GM19463 (cell line): Measurements from ENCODE around the gene KLHL28.

Experiments
- ATAC-seq: cut with Tn5 transposase; IDR thresholded peaks from one replicate; pipeline ENCODE4 v1.9.1; 2021; ENCODE audit warnings: mild to moderate bottlenecking, moderate library complexity; ENCODE audit not compliant: unreplicated experiment

The KLHL28 gene

GRCh38 chr14:44961151-44961553, 595 bp downstream of the KLHL28 start:
- peak; percentile 15 for ATAC-seq

- no peak for ATAC-seq
Measured at GRCh38 chr14:44960646-44961045, 1.1 kb downstream of the KLHL28 start.

GRCh38 chr14:44960146-44960545, 1.6 kb downstream of the KLHL28 start:
- ATAC-seq, result no peak

GRCh38 chr14:44959538-44959937, 2.2 kb downstream of the KLHL28 start:
- ATAC-seq, result no peak

GRCh38 chr14:44956866-44957265, 4.9 kb downstream of the KLHL28 start:
- ATAC-seq, result no peak

- ATAC-seq, result no peak
Measured at GRCh38 chr14:44955528-44955927, 6.2 kb downstream of the KLHL28 start.

GRCh38 chr14:44954750-44955149, 7.0 kb downstream of the KLHL28 start:
- no peak for ATAC-seq

GRCh38 chr14:44952391-44953110, 9.2 kb downstream of the KLHL28 start:
- no peak for ATAC-seq

- no peak for ATAC-seq
Measured at GRCh38 chr14:44951051-44951450, 10.7 kb downstream of the KLHL28 start.

GRCh38 chr14:44945264-44945663, 16.5 kb downstream of the KLHL28 start:
- no peak for ATAC-seq

GRCh38 chr14:44944107-44944506, 17.6 kb downstream of the KLHL28 start:
- ATAC-seq, result no peak

- ATAC-seq, result no peak
Measured at GRCh38 chr14:44942436-44942835, 19.3 kb downstream of the KLHL28 start.

- no peak for ATAC-seq
Measured at GRCh38 chr14:44941591-44941990, 20.2 kb downstream of the KLHL28 start.

GRCh38 chr14:44940944-44941343, 20.8 kb downstream of the KLHL28 start:
- no peak for ATAC-seq

- ATAC-seq, result no peak
Measured at GRCh38 chr14:44940211-44940610, 21.5 kb downstream of the KLHL28 start.

- no peak for ATAC-seq
Measured at GRCh38 chr14:44937547-44937946, 24.2 kb downstream of the KLHL28 start.

- ATAC-seq, result no peak
Measured at GRCh38 chr14:44935155-44935554, 26.6 kb downstream of the KLHL28 start.

- no peak for ATAC-seq
Measured at GRCh38 chr14:44928793-44929192, 33.0 kb downstream of the KLHL28 start.

- ATAC-seq, result no peak
Measured at GRCh38 chr14:44914849-44915248, 46.9 kb downstream of the KLHL28 start.

GRCh38 chr14:44912041-44912869, 49.5 kb downstream of the KLHL28 start:
- no peak for ATAC-seq

GRCh38 chr14:44910821-44911220, 50.9 kb downstream of the KLHL28 start:
- no peak for ATAC-seq

GRCh38 chr14:44901696-44902095, 60.1 kb downstream of the KLHL28 start:
- ATAC-seq, result no peak
